Panc1 (cell line): Measurements from ENCODE around the gene MYO5B.

Experiments
- POLR2AphosphoS5 ChIP-seq: IDR thresholded peaks from 2 replicates; pipeline ENCODE4 v1.6.1; 2012; ENCODE audit warnings: mild to moderate bottlenecking, low read depth, low read length, moderate library complexity
- REST ChIP-seq, 2 experiments: IDR thresholded peaks; 2 replicates each; pipeline ENCODE4 v1.6.1; 2011 to 2012; ENCODE audit warnings: low read depth in 2 of 2, control low read depth in 1 of 2, low read length in 1 of 2, mild to moderate bottlenecking in 1 of 2, moderate library complexity in 1 of 2; ENCODE audit not compliant: insufficient read depth in 1 of 2
- SIN3A ChIP-seq: IDR thresholded peaks from 2 replicates; pipeline ENCODE4 v1.6.1; 2012; ENCODE audit warnings: low read depth, mild to moderate bottlenecking, low read length, moderate library complexity, borderline replicate concordance; ENCODE audit not compliant: insufficient read depth
- TF ChIP-seq, protein P1 (sequence below): fragments of 450-650 bp; IDR thresholded peaks from 2 replicates; pipeline ENCODE4 v1.5.1; 2017; ENCODE audit warnings: mild to moderate bottlenecking

DNA sequence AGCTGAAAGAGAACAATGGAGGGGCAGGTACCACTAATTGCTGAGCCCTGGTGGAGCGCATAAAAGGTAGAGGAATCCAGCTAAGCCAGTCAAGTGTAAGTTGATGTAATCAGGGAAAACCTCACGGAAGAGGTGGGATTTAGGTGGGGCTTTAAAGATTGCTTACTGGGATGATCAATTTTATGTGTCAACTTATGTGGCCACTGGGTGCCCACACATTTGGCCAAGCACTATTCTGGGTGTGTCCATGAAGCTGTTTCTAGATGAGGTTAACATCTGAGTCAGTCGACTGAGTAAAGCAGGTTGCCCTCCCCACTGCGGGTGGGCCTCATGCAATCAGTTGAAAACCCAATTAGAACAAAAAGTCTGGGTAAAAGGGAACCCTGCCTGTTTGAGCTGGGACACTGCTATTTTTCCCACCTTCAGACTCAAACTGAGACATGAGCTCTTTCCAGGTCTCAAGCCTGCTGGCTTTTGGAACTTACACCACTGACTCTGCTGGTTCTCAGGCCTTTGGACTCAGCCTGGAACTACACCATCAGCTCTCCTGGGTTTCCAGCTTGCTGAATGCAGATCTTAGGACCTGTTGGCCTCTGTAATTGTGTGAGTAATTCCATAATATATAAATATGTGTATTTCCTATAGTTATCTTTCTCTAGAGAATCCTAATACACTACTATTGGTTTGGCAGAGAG, 67.3 kb downstream of the MYO5B start:
- TF ChIP-seq, protein P1, sequence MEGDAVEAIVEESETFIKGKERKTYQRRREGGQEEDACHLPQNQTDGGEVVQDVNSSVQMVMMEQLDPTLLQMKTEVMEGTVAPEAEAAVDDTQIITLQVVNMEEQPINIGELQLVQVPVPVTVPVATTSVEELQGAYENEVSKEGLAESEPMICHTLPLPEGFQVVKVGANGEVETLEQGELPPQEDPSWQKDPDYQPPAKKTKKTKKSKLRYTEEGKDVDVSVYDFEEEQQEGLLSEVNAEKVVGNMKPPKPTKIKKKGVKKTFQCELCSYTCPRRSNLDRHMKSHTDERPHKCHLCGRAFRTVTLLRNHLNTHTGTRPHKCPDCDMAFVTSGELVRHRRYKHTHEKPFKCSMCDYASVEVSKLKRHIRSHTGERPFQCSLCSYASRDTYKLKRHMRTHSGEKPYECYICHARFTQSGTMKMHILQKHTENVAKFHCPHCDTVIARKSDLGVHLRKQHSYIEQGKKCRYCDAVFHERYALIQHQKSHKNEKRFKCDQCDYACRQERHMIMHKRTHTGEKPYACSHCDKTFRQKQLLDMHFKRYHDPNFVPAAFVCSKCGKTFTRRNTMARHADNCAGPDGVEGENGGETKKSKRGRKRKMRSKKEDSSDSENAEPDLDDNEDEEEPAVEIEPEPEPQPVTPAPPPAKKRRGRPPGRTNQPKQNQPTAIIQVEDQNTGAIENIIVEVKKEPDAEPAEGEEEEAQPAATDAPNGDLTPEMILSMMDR = no peak
- TF ChIP-seq REST (IDR thresholded peaks at IDR 0.05; ENCODE audit: insufficient read depth in 1 of 2, low read depth in 2 of 2, low read length in 1 of 2) = no peak
- TF ChIP-seq POLR2AphosphoS5 = no peak
- TF ChIP-seq SIN3A = no peak
